GM18909 (cell line): ENCODE measurements around the gene EDDM3A.
"Not testable (repeated sequence)": the region's sequence is repeated elsewhere in the genome, so short reads cannot be mapped to it uniquely, and the experiment has no call there.

ENCODE experiments used
- ATAC-seq: cut with Tn5 transposase; IDR thresholded peaks from one replicate; pipeline ENCODE4 v1.9.1; 2021; ENCODE audit warnings: mild to moderate bottlenecking; ENCODE audit not compliant: unreplicated experiment, poor library complexity

The EDDM3A gene

DNA sequence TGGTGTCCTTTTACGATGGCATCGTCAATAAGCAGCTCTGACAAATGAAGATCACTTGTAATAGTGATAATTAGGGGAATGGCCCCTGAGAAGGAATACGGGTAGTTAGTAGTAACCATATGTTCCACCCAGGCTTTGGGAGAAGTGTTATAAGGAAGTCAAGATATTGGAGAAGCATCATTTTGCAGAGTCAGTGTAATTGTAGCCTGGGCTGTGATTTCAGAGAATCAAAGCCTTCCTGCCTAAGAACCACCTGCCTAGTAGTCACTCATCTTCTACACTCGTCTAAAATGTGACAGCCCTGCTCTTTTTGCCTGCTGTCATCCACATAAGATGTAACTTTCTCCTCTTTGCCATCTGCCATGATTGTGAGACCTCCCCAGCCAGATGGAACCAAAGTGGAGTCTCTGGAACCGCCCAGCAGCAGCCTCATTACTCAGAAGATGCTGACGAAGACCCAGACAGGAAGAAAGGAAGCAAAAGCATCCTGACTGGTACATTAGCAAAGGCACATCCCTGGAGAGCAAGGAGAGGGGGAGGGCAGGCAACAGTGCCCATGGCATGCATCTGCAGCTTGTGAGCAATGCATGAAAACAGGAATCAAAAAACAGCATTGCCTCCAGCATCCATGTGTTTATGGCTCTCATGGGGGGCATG lies 12.6 kb upstream of the EDDM3A start:
- ATAC-seq, result no peak

DNA sequence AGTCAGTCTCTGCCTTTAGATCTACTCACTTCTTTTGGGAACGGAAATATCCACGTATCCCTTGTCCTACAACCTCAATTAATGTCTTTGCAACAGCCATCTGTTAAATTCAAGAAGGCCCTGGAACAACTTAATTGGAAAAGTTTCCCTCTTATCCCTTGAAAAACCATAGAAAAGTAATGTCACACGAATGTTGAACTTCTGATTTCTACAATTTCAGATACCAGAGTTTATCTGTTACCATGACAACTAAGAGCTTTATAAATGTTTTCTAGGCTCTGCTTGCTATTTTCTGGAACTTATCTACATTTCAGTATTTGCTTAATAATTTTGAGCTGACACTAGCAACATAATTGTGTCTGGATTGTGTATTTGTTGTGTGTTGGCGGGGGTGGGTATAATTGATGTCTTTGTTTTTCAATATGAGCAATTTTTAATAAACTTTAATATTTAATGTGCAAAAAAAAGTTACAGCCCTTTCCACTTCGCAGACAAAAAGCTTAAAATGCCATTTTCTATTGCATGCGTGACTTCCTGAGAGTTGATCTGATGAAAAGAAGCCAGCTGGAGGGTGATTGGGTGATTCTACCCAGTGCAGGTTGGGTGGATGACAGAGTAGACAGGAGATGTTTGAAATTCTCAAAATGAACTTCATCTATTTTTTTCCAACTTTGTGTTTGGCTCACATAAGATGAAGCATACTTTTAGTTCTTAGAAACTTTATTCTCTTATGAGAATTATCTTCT lies 11.8 kb upstream of the EDDM3A start:
- no peak for ATAC-seq

DNA sequence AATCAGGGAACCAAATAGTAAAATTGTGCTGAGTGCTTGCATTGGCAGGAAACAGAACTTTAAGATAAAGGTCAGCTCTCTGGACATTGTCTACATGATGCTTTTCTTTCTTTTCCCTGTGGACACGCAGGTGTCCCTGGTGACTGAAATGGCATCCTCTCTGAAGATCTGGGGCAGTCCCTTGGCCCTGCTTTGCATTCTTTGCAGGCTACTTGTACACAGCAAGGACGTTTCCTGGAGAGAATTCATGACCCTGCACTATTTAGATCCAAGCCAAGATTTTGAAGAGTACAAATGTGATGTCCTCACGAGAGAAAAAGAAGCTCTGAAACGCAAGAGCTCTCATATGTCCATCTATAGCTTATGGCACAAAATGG lies 11.3 kb upstream of the EDDM3A start:
- no peak for ATAC-seq

DNA sequence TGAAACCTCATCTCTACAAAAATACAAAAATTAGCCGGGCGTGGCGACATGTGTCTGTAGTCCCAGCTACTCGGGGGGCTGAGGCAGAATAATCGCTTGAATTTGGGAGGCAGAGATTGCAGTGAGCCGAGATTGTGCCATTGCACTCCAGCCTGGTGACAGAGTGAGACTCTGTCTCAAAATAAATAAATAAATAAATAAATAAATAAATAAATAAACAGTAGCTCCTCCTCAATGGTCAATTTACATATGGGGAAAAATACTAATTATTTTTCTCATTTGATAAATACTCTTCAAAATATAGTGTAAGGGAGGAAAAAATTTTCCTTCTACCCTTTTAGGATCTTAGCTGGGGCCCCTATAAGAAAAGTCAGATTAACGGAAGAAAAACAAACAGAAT lies 7.4 kb upstream of the EDDM3A start:
- not testable (repeated sequence) for ATAC-seq

DNA sequence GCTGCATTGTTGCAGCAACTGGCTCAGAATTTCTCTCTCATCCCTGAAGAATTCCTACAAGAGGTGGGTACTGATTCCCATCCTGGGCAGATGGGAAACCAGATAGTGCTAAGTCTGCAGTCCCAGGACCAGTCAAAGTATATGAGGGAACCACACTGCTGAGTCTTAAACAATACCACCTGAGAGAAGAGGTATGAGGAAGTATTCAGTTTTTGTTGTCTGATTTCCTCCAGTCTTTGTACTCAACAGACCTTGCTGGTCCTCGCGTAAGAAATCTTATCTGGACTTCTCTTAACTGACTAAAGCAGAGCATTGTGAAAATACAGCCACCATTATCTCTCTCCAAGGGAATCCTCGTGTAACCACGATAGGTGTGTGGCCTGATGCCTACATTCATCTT lies 3.6 kb upstream of the EDDM3A start:
- no peak for ATAC-seq

DNA sequence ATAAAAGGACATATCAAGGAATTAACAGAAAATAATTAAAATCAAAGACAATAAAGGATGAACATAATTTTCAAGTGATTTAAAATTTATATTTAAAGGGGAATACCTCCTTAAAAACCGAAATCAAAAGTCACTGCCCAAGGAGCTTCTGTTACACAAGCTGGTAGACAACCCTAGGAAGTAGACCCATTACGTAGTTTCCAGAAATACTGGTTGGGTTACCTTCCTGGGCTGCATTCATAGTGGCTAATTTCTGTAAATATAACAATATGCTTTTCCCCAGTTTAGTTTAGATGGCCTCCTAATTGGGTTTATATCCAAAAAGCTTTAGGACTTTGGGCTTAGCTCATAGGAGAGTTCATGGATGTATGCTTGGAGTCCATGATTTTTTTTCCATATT lies 2.1 kb upstream of the EDDM3A start:
- ATAC-seq, result no peak

DNA sequence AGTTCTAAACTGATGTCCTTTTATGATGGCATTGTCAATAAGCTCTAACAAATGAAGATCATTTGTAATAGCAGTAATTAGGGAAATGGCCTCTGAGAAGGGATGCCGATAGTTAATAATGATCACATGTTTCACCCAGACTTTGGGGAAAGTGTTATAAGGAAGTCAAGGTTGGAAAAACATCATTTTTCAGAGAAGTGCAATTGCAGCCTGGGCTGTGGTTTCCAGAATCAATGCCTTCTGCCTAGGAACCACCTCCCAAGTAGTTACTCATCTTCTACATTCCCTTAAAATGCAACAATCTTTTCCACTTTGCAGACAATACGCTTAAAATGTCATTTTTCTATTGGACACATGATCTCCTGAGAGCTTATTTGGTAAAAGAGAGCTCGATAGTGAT lies 879 bp downstream of the EDDM3A start:
- no peak for ATAC-seq

DNA sequence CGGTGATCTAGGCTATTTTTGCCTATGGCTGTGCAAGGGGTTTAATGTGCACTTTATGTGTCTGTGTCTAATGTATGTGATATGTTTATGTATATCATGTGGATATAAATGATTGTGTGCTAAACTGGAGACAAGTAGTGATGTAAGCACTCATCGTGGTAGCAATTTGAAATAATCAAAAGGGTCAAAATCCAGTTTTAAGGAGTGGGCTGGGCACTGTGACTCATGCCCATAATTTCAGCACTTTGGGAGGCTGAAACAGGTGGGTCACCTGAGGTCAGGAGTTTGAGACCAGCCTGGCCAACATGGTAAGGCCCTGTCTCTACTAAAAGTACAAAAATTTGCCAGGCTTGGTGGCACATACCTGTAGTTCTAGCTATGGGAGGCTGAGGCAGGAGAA lies 2.8 kb downstream of the EDDM3A start:
- ATAC-seq, result no peak

DNA sequence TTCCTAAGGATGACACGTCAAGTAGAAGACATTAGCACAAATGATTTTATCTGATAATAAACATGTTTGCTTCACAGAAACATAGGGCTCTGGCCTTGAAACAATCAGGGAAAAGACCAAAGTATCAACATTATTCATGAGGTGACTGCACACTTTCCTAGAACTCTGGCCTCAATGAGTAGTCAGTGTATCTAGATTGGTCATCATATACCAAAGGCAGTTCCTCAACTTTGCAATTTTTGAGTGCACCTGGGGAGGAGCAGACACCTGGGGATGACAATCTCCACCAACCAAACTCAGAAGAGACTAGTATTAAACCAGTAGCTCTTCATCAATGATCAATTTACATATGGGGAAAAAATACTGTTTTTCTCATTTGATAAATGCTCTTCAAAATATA lies 4.5 kb downstream of the EDDM3A start:
- no peak for ATAC-seq

DNA sequence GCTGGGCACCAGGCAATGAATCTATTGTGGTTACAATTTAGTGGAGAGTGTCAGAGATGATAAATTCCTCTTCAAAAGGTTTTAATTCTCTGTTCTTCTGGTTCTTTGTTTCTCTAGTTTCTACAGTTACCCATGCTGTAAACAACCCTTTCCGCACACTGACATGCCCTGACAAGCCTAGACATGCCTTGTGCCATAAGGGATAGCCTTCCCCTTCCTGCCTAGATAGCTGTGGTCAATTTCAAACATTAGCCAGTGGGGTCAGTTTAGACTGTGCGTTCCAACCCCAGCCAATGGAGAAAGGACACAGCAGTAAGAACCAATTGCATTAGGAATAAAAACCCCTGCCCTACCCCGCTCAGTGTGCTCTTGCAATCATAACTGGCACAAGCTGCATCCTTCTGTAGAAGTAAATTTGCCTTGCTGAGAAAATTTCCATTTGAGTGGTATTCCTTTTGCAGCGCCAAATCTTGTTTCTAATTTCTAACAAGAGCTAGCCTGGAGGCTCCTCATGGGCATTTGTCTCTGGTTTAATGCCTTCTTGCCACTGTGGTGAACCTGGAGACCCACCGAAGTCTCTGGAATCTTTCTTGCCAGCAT lies 6.4 kb downstream of the EDDM3A start:
- no peak for ATAC-seq

DNA sequence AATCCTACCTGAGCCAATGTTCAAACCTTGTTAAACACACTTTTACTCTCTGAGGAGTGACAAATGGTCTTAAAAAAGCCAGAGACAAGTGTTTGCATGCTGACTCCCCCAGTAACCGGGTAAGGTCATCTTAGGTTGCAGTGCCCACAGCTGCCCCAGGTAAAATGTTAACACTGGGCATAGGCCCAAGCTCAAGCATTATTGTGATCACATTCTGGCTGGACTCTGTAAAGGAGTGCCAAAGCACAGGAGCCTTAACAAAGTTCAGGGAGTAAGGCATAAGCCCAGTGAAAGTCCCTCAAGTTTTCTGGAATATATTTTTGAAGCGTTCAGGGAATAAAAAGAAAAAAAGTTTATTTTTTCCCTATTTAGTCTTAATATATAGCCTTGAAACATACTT lies 8.6 kb downstream of the EDDM3A start:
- no peak for ATAC-seq

DNA sequence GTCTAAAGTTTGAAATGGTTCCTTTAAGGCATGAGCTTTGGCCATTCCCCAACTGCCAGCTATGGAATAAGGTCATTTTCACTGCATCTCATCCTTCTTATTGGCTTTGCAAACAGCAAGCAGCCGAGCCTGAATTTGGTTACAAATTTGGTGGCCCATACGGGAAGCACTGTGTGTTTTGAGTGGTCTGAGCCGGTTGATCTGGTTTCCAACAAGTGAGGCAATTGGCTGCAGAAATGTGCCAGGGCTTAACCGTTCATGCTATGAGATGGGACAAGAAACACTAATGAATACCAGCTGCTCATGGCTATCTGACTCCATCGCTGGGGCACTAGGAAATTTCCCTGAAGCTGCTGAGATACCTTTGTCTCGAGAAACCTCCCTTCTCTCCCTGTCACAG lies 9.3 kb downstream of the EDDM3A start:
- ATAC-seq, result no peak

DNA sequence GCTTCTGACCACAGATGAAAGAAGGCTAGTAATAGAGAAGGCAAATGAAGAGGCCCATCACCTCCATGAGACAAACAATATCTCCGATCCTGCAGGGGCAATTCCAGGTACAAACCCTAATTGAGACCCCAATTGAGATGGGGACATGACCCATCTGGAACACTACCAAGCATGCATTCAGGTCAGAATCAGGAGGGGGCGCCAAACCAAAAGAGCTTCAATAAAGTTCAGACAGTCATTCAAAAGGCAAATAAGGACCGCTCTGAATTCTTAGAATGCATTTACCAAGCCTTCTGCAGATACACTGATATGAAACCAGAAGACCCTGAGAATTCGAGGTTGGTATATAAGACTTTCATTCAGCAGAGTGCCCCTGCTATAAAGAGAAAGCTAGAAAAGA lies 12.3 kb downstream of the EDDM3A start:
- ATAC-seq, result no peak

DNA sequence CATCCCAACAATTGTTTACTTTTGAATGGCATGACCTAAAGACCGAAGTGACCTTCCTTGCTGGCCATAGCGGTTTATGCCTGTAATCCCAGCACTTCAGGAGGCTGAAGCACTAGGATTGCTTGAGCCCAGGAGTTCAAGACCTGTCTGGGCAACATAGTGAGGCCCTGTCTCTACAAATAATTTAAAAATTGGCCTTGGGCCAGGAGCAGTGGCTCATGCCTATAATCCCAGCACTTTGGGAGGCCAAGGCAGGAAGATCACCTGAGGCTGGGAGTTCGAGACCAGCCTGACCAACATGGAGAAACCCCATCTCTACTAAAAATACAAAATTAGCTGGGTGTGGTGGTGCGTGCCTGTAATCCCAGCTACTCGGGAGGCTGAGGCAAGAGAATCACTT lies 13.8 kb downstream of the EDDM3A start:
- not testable (repeated sequence) for ATAC-seq

DNA sequence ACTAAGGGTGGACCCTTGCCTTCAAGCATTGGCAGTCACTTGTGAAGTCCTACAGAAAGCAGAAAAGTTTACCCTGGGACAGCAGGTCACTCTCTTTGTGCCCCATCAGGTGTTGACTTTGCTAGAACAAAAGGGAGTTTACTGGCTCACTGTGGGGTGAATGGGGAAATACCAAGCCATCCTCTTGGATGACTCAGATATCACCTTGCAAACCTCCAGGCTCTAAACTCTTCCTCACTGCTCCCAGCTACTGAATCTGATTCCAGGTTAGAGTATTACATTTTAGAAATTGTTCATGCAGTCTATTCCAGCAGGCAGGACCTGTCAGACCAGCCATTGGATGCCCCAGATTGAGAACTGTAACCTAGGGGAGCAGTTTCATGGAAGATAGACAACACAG lies 15.3 kb downstream of the EDDM3A start:
- no peak for ATAC-seq

DNA sequence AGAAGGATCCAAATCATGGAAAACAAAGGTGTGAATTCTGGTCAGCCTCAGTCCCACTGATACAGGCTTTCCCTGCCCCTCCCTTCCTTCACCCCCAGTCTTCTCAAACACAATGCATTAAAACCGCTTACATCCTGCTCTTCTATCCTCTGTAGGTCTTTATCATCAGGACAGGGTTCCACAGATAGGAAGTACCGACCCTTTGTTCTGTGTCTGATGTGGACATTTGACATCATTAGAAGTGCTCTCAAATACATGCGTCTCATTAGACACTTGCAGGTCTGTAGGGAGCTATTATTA lies 22.9 kb downstream of the EDDM3A start:
- no peak for ATAC-seq

DNA sequence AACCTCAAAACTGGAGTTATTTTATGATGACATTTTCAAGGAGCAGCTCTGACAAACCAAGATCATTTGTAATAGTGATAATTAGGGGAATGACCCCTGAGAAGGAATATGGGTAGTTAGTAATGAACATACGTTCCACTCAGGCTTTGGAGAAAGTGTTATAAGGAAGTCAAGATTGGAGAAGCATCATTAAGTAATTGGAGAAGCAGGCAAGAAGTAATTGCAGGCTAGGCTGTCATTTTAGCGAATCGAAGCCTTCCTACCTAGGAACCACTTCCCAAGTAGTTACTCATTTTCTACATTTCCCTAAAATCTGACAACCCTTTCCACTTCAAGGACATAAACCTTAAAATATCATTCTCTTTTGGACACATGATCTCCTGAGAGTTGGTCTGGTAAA lies 23.7 kb downstream of the EDDM3A start:
- no peak for ATAC-seq

DNA sequence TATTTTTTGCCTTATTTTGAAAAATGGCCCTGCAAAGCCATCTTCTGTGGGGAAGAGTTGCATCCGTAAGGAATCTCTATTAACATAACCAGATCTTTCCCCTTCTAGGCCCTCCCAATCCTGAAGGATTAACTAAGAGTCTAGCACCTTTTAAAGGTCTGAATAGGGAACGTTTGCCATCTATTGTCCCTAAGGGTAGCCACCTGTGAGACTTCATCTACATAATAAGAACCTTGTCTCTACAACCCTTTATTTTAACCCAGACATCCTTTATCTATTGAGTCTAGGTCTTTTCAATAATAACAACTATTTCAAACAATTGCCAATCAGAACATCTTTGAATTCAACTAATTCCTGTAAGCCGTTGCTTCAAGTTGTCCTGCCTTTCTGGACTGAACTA lies 27.0 kb downstream of the EDDM3A start:
- no peak for ATAC-seq

DNA sequence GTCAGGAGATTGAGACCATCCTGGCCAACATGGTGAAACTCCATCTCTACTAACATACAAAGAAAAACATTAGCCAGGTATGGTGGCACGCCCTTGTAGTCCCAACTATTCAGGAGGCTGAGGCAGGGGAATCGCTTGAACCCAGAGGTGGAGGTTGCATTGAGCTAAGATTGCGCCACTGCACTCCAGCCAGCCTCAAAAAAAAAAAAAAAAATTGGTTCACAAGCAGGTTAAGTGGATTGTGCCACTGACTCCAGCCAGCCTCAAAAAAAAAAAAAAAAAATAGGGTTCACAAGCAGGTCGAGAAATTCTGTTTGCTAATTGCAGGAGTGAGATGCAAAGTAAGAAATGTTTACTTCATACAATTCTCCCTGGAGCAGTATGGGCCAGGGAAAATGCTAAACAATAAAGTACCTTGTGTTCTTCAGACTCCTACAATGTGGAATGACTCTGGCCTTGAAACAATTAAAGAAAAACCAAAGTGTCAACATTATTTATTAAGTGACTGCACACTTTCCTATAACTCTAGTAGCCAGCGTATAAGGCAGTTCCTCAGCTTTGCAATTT lies 28.7 kb downstream of the EDDM3A start:
- ATAC-seq, result no peak

DNA sequence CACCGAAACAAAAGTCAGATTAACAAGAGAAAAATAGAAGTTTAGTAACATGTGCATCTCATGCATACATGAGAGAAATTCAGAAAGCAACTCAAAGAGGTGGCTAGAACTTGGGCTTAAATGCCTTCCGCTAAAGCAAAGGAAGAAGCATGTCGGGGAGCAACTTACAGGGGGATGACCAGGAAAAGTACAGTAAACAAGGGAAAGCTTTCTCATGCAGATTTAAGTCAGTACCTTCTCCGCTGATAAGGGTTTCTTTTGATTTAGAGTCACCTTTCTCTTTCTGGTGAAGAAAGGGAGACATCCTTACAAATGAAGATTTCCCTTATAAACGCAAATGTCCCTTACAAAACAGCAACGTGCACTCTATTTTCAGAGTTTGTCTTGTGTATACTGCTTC lies 29.4 kb downstream of the EDDM3A start:
- no peak for ATAC-seq

DNA sequence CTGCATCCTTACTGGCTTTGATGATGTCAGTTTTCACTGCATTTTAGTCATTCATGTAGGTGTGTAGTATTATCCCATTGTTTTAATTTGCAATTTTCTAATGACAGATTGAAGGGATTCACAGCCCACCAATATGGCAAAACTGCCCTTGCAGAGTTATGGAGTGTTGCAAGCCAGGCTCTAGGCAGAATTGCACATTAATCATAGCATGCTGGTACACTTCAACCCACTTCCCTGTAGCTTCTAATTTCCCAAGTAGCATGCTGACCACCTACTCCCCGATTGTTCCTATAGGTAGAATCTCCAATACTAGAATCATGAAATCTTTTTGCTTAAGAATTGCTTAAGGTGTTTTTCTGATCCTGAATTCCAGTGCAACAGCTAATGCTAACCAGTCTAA lies 30.2 kb downstream of the EDDM3A start:
- no peak for ATAC-seq

DNA sequence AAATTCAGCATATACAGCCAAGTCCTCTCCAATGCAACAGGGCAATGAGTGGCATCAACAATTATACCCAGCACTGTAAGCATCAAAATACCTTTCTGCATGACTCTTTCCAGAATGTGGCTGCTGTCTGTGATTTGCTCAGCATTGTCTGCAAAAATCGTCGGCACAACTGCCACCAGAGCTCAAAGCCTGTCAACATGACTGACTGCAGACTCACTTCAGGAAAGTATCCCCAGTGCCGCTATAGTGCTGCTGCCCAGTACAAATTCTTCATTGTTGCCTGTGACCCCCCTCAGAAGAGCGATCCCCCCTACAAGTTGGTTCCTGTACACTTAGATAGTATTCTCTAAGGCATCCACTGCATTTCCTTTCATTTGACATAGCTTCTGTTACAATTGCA lies 36.1 kb downstream of the EDDM3A start:
- no peak for ATAC-seq
